GM18861 (cell line): ENCODE measurements around the gene NELL2.
"Not testable (repeated sequence)": the region's sequence is repeated elsewhere in the genome, so short reads cannot be mapped to it uniquely, and the experiment has no call there.

ENCODE experiments used
- ATAC-seq: cut with Tn5 transposase; IDR thresholded peaks from one replicate; pipeline ENCODE4 v1.9.1; 2021; ENCODE audit not compliant: unreplicated experiment

NELL2 gene

DNA sequence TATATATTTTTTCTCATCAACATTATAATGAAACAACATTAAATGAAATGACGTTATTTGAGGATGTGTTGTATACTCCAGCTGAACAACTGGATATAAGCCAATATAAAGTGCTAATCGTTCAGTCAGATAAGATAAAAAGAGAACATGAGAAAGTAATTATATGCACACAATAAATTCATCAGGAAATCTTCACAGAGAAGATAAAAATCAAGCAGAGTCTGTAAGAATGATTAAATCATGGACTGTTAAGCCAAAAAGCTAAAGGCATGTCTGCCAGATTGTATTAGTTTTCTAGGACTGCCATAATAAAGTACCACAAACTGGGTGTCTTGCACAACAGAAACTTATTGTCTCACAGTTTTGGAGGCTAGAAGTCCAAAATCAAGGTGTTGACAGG lies 178.6 kb downstream of the NELL2 start:
- no peak for ATAC-seq

GRCh38 chr12:44696542-44696941 lies 179.6 kb downstream of the NELL2 start:
- no peak for ATAC-seq

- ATAC-seq, result no peak
Measured at GRCh38 chr12:44694017-44694416, 182.1 kb downstream of the NELL2 start.

DNA sequence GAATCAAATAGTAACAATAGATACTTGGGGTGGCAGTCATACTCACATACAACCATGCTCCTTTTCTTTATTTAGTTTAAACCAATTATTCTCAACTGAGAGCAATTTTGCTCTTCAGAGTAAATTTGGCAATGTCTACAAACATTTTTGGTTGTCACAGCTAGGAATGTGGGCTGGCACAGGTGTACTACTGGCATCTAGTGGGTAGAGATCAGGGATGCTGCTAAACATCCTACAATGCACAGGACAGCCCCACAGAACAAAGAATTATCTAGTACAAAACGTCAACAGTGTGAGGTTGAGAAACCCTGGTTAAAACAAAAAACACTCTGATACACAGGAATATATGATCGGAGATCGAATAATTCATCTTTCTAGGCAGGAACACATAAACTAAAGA lies 186.5 kb downstream of the NELL2 start:
- no peak for ATAC-seq

GRCh38 chr12:44686821-44687432 lies 189.2 kb downstream of the NELL2 start:
- not testable (repeated sequence) for ATAC-seq

GRCh38 chr12:44677724-44678123 lies 198.4 kb downstream of the NELL2 start:
- ATAC-seq, result no peak

GRCh38 chr12:44674875-44675274 lies 201.2 kb downstream of the NELL2 start:
- ATAC-seq, result no peak

GRCh38 chr12:44673811-44674210 lies 202.3 kb downstream of the NELL2 start:
- no peak for ATAC-seq

- ATAC-seq, result no peak
Measured at GRCh38 chr12:44672042-44672441, 204.1 kb downstream of the NELL2 start.

GRCh38 chr12:44668443-44668842 lies 207.7 kb downstream of the NELL2 start:
- ATAC-seq, result no peak

DNA sequence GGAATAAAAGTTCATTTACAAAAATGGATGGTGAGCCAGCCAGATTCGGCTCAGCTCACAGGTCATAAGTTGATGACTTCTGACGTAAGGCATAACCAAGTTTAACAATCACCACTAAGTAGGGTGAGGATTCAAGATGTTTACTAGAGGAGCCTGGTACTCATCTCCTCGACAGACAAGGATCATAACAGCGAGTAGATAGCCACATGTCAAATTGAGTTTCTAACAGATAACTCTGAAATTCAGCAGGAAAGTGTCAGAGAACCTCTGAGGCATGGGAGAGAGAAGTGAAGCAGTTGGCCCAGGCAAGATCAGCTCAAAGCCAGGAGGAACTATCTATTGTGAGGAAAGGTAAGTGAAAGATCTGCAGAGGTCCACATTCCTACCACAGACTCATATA lies 208.7 kb downstream of the NELL2 start:
- ATAC-seq, result no peak

GRCh38 chr12:44663291-44663690 lies 212.8 kb downstream of the NELL2 start:
- no peak for ATAC-seq

DNA sequence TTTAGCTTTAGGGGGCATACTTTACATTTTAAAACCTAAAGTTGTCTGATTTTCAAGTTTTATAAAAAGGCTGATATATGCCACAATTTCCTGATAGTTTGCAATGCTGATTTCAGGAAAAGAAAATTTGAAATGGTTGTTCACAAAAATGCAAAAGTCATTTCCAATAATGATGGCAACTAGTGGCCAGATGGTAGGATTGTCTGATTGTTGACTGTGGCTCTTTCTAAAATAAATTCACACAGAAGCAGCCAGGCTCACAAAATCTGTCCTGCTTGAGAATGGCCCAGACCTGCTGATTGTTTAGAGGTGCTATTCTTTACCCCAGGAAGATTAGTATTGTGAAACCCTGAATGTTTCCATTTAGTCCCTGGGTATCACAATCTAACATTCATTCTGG lies 220.3 kb downstream of the NELL2 start:
- ATAC-seq, result no peak

DNA sequence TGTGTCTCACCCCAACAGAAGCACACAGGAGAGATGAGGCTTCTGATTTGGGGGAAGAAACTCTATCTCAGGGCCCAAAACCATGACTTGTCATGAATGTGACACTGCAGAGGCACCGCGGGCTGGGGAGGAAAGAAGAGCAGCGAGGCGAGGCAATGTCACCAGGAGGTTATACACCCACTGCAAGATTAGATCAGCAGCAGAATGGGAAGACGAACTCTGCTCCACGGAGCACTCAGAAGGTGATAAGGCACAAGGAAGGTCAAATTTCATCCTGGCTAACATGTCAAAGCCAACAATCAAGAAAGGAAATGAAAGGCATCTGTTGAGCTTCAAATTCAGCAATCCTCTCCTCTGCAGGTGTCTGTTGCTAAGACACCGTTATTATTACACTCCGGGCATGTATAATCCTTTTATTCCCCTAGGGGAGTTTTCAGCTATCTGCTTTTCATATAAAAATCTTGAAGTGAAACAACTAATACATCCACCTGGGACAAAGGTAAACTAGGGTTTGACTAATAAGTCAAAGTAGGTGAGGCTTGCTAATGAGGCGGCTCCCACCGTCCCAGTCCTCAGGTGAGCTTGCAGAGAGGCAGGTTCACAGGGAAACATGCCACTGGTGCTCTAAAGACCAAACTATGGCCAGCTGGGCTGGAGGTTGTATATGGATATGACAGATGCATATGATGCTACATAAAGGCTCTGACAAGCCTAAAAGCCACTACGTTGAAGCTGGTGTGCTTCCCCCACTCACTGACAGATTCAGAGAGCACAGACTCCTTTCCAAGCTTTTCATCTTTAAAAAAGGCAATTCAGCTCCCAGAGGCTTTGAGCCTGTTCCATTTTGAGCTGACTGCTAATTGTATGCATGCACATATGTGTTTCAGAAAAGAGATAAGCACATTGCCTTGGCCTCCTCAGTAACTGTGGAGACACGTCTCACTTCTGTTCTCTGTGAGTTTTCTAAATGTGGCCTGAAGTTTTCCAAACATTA lies 221.2 kb downstream of the NELL2 start:
- no peak for ATAC-seq

- no peak for ATAC-seq
Measured at GRCh38 chr12:44653861-44654527, 222.1 kb downstream of the NELL2 start.

DNA sequence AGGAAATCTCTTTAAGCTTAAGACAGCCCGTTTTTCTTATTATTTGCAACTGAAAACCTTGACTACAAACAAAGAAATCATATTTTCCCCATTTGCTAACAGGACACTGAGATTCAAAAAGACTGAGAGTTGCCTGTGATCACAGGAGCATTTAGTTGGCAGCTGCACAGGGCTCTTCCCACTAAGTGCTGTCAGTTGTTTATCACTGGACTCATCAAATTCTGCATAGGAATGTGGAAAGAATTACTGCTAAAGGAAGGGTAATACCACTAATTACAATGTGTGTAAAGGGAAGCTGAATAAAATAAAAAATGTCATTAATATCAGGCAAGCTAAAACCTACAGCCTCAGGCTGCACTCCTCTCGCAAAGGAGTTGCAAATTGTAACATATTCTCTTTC lies 226.4 kb downstream of the NELL2 start:
- no peak for ATAC-seq

DNA sequence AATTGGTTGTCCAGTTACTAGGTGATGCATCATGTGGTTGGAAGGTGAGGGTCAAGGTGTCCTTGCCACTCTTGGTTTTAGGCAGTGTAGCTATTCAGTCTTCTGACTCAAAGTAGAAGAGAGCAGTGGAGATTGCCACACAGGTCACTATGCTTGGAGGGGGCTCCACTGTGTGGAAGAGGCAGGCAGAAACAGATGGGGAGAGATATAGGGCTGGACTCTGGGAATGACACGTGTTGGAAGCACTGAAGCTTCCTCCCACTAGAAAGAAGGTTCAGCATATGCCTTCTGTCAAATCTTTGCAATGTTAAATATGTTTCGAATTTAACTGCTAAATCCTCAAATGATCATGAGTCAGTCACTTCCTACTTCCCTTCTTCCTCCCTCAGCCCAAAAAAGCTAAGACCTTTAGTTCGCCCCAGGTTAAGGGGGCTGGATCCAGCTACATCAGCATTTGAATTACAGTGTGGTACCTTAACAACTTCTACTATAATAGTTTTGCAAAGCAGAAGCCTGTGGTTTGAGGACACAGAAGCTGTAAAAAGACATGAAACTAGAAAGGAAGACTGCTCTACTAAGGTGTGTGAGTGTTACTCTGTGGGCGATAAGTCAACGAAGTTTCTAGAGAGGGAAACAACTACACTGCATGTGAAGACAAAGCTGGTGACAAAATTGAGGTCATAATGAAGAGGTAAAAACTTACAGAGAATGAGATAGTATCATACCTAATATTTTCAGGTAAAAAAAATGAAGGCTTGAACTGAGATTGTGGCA lies 228.0 kb downstream of the NELL2 start:
- ATAC-seq, result no peak

DNA sequence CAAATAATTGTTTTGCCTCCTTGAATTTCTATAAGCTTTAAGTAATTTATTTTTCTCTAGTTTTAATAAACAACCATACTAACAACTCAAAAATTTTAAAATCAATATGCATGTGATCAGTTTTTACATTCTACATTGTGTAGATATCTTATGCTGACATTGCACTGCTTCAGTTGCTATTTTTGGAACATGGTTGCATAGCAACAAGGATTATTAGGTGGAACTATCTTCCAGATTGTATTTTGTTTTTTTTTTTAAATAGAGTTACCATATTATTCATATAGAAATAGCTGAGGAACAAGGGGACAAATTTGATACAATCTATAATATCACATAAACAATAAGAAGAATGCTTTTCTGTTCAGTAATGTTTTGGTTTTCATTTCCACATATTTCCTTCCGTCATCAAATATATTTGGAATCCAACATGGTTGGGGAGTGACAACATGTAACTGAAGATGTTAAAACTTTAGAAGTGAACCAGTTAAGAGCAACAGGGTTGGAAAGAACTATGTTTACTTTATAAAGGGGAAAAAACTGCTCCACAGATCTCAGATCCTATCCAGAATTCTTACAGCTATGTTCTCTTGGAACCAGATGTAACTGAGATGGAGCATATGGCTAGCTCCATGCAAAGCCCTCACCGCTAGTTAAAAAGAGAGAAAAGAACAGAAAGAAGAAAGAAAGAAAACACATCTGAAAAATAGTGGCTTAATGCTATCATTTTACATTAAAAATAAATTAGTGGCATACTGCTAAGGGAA lies 235.5 kb downstream of the NELL2 start:
- ATAC-seq, result no peak

GRCh38 chr12:44637875-44638274 lies 238.2 kb downstream of the NELL2 start:
- ATAC-seq, result no peak

GRCh38 chr12:44628180-44628579 lies 247.9 kb downstream of the NELL2 start:
- ATAC-seq, result no peak
